B cell (primary cell): ENCODE data around the gene PHPT1. TPM values are rescaled to one million over a fixed set of nuclear protein-coding genes. Genes with fewer than 3 reads are reported as not detected.

Experiments used
- ATAC-seq: fragments of 200-7000 bp; cut with Tn5 transposase; one replicate; pipeline ENCODE4 v1.10.0; 2021; ENCODE audit warnings: low read depth, mild to moderate bottlenecking, moderate number of reproducible peaks, moderate library complexity
- CTCF ChIA-PET: fragments of 350-600 bp; sonication (Branson Sonifier 250); formaldehyde crosslinking; loops from one replicate; lab custom pipeline; 2021; ENCODE audit warnings: antibody characterized with exemption, inconsistent platforms; lab: Charles Lee
- POLR2A ChIA-PET: fragments of 350-600 bp; sonication (Branson Sonifier 250); formaldehyde crosslinking; loops from one replicate; lab custom pipeline; 2021; ENCODE audit warnings: antibody characterized with exemption; lab: Charles Lee
- DNase-seq: peaks from one replicate; pipeline ENCODE4 v3.0.0; 2013
- H2AFZ ChIP-seq: 2 replicates; pipeline ENCODE4 v1.6.1; 2012; ENCODE audit warnings: mild to moderate bottlenecking, low read depth, low read length; ENCODE audit not compliant: insufficient read depth, poor library complexity, severe bottlenecking
- H3K27ac ChIP-seq, 2 donors: 1 replicate in 1 of 2; 2 replicates in 1 of 2; pipeline ENCODE4 v1.5.1; 2012 to 2013; ENCODE audit warnings: low read length in 2 of 2, mild to moderate bottlenecking in 2 of 2, moderate library complexity in 1 of 2
- H3K27me3 ChIP-seq, 4 experiments: fragments of 200-600 bp in 1 of 4; sonication (generic) in 1 of 4; replicated peaks in 1 of 4; 1 replicate in 2 of 4; 2 replicates in 2 of 4; pipeline versions ENCODE4 v1.6.1 to v1.7.0; 2013 to 2016; ENCODE audit warnings: low read length in 3 of 4, mild to moderate bottlenecking in 2 of 4, mixed read lengths in 1 of 4, moderate library complexity in 1 of 4; ENCODE audit not compliant: insufficient read depth in 4 of 4, control insufficient read depth in 3 of 4; ENCODE audit errors: control extremely low read depth in 1 of 4
- H3K36me3 ChIP-seq, 2 experiments: replicated peaks in 1 of 2; 1 replicate in 1 of 2; 2 replicates in 1 of 2; pipeline versions ENCODE4 v1.6.1 to v1.7.1; 2013; ENCODE audit warnings: low read length in 1 of 2; ENCODE audit not compliant: insufficient read depth in 2 of 2, control insufficient read depth in 1 of 2; ENCODE audit errors: control extremely low read depth in 1 of 2, extremely low read depth in 1 of 2
- H3K4me1 ChIP-seq, 2 donors: fragments of 200-600 bp in 1 of 2; sonication (generic) in 1 of 2; 1 replicate in 1 of 2; 2 replicates in 1 of 2; pipeline versions ENCODE4 v1.5.1 to v1.6.1; 2013 to 2017; ENCODE audit warnings: low read length in 2 of 2; ENCODE audit not compliant: control insufficient read depth in 2 of 2, insufficient read depth in 2 of 2
- H3K4me2 ChIP-seq: replicated peaks from 2 replicates; pipeline ENCODE3; 2012; ENCODE audit warnings: mild to moderate bottlenecking, low read depth, low read length; ENCODE audit not compliant: poor library complexity, severe bottlenecking
- H3K4me3 ChIP-seq, 5 experiments: fragments of 200-600 bp in 1 of 5; sonication (generic) in 1 of 5; 1 replicate in 3 of 5; 2 replicates in 2 of 5; pipeline versions ENCODE4 v1.5.1 to v1.7.0; 2011 to 2016; ENCODE audit warnings: low read length in 4 of 5, mild to moderate bottlenecking in 4 of 5, low read depth in 2 of 5, control low read depth in 1 of 5, moderate library complexity in 1 of 5; ENCODE audit not compliant: insufficient read depth in 1 of 5; ENCODE audit errors: control extremely low read depth in 1 of 5, extremely low read depth in 1 of 5
- H3K79me2 ChIP-seq: fragments of 200-600 bp; sonication (generic); one replicate; pipeline ENCODE4 v1.6.0; 2016; ENCODE audit warnings: low read length; ENCODE audit not compliant: control insufficient read depth, insufficient read depth
- H3K9ac ChIP-seq: fragments of 200-600 bp; sonication (generic); 2 replicates; pipeline ENCODE4 v1.6.1; 2017; ENCODE audit warnings: mild to moderate bottlenecking, low read length, moderate library complexity
- H3K9me3 ChIP-seq, 3 donors: one replicate each; pipeline versions ENCODE4 v1.6.1 to v1.7.1; 2013; ENCODE audit warnings: low read length in 2 of 3; ENCODE audit not compliant: control insufficient read depth in 2 of 3, insufficient read depth in 1 of 3; ENCODE audit errors: control extremely low read depth in 1 of 3
- H4K20me1 ChIP-seq: 2 replicates; pipeline ENCODE4 v1.6.0; 2012; ENCODE audit warnings: mild to moderate bottlenecking, low read length; ENCODE audit not compliant: insufficient read depth, control insufficient read depth, poor library complexity, severe bottlenecking
- H3K27ac Mint-ChIP-seq: one replicate; pipeline ENCODE4 v1.8.0; 2021; ENCODE audit warnings: mixed read lengths
- H3K27me3 Mint-ChIP-seq: one replicate; pipeline ENCODE4 v1.8.0; 2021; ENCODE audit warnings: mixed read lengths
- H3K4me1 Mint-ChIP-seq: one replicate; pipeline ENCODE4 v1.8.0; 2021; ENCODE audit warnings: mixed read lengths
- H3K4me3 Mint-ChIP-seq: one replicate; pipeline ENCODE4 v1.8.0; 2021; ENCODE audit warnings: mixed read lengths
- H3K9me3 Mint-ChIP-seq: one replicate; pipeline ENCODE4 v1.8.0; 2022; ENCODE audit warnings: mixed read lengths; ENCODE audit not compliant: insufficient read depth
- EZH2 ChIP-seq: IDR thresholded peaks from 2 replicates; pipeline ENCODE4 v1.6.1; 2012; ENCODE audit warnings: borderline replicate concordance, low read depth, mild to moderate bottlenecking, moderate library complexity, low read length; ENCODE audit not compliant: insufficient read depth, poor library complexity, severe bottlenecking
- WGBS: methylation state at CpG from one replicate; pipeline ENCODE4 v1.1.5; 2013; ENCODE audit warnings: missing lambda C conversion rate; ENCODE audit not compliant: insufficient coverage; 5-methylcytosine and 5-hydroxymethylcytosine counted together
- intact Hi-C: fragments of 100-400 bp; cut with micrococcal nuclease; formaldehyde crosslinking; loops from one replicate; pipeline ENCODE4 v1.10.0; 2022
- polyA plus RNA-seq: library from polyadenylated mRNA; depleted of rRNA; stranded (reverse); fragments of >200 nt; gene quantifications from 2 replicates; pipeline ENCODE4 v1.2.3, GENCODE V29; 2012
- total RNA-seq, 2 donors: library from RNA; stranded (reverse); fragments of 120-200 nt in 1 of 2; gene quantifications; 1 replicate in 1 of 2; 2 replicates in 1 of 2; pipeline versions ENCODE4 v1.2.3 to v1.2.4, GENCODE V29; 2013 to 2022
- TF ChIP-seq, protein P1 (sequence below): fragments of 200-600 bp; IDR thresholded peaks from one replicate; pipeline ENCODE4 v1.8.0; 2022; ENCODE audit warnings: antibody characterized with exemption, mild to moderate bottlenecking

PHPT1 gene
- total and polyA plus RNA-seq, 2 donors (not counting 1 experiment from before 2014, with no cell fraction given), result 36.5 to 37.2 TPM

- CTCF ChIA-PET, result interaction anchor here (1.3 kb wide), 1 partner anchor 12 kb away, joined by 8 read pairs; no protein-coding TSS in a partner anchor
Measured at GRCh38 chr9:136804509-136805206, 44.6 kb upstream of the PHPT1 start.

More at GRCh38 chr9:136804509-136805206, 44.6 kb upstream of the PHPT1 start:
- no peak for DNase-seq
- intact Hi-C loops, result no loop called here
- Histone ChIP-seq H2AFZ (no peak overlapping the region), H3K9me3 (no peaks in the 10 kb centered on the region), H3K4me3 (no peak overlapping the region), H4K20me1 (peaks cover 16% of the 10 kb centered on the region), H3K4me2 (no peak overlapping the region), H3K27ac (no peak overlapping the region), H3K9ac (no peak overlapping the region), H3K4me1 (peaks cover 29 to 40% of the 10 kb centered on the region in 2 donors), H3K36me3 (no peaks in the 10 kb centered on the region), H3K79me2 (peaks cover 21% of the 10 kb centered on the region), H3K27me3 (peaks cover 0 to 7% (median 2%) of the 10 kb centered on the region in 4 experiments)
- Mint-ChIP-seq H3K4me3 (no peak overlapping the region), H3K27me3 (no peaks in the 10 kb centered on the region), H3K27ac (no peak overlapping the region), H3K4me1 (peaks cover 40% of the 10 kb centered on the region), H3K9me3 (no peaks in the 10 kb centered on the region)
- no peak for TF ChIP-seq EZH2
- TF ChIP-seq, protein P1, sequence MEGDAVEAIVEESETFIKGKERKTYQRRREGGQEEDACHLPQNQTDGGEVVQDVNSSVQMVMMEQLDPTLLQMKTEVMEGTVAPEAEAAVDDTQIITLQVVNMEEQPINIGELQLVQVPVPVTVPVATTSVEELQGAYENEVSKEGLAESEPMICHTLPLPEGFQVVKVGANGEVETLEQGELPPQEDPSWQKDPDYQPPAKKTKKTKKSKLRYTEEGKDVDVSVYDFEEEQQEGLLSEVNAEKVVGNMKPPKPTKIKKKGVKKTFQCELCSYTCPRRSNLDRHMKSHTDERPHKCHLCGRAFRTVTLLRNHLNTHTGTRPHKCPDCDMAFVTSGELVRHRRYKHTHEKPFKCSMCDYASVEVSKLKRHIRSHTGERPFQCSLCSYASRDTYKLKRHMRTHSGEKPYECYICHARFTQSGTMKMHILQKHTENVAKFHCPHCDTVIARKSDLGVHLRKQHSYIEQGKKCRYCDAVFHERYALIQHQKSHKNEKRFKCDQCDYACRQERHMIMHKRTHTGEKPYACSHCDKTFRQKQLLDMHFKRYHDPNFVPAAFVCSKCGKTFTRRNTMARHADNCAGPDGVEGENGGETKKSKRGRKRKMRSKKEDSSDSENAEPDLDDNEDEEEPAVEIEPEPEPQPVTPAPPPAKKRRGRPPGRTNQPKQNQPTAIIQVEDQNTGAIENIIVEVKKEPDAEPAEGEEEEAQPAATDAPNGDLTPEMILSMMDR, result no peak
- WGBS, result 97% methylated on average over 20 of the region's 20 CpGs
- ATAC-seq, result no peak
- POLR2A ChIA-PET, result no interaction called here
